IMR-90 (cell line): ENCODE data around the gene S100A2. TPM values are rescaled to one million over a fixed set of nuclear protein-coding genes. Genes with fewer than 3 reads are reported as not detected.

Source experiments
- ATAC-seq: fragments of 200-7000 bp; cut with Tn5 transposase; 2 replicates; pipeline ENCODE4 v1.9.1; 2020; ENCODE audit warnings: low read depth, mild to moderate bottlenecking, moderate library complexity
- BruUV-seq: library from RNA; stranded (reverse); fragments of 400-500 nt; replicated peaks from 2 replicates; lab custom pipeline; 2021; lab: Mats Ljungman, UMichigan
- CTCF ChIA-PET: fragments of 300-600 bp; formaldehyde crosslinking; extraction: SDS; loops from one replicate; lab custom pipeline; 2021; ENCODE audit warnings: antibody characterized with exemption; lab: Yijun Ruan, JAX
- POLR2A ChIA-PET: fragments of 300-600 bp; sonication (Branson Sonifier 250); formaldehyde crosslinking; loops from one replicate; lab custom pipeline; 2022; ENCODE audit warnings: antibody characterized with exemption; ENCODE audit not compliant: unreplicated experiment; lab: Charles Lee
- DNase-seq: peaks from one replicate; pipeline ENCODE4 v3.0.0; 2013
- H2AFZ ChIP-seq: replicated peaks from 2 replicates; pipeline ENCODE3; 2013; ENCODE audit warnings: low read length, mild to moderate bottlenecking; ENCODE audit not compliant: poor library complexity
- H2AK5ac ChIP-seq: 2 replicates; pipeline ENCODE4 v1.6.1; 2013; ENCODE audit warnings: low read depth, low read length, inconsistent platforms
- H2AK9ac ChIP-seq: replicated peaks from 2 replicates; pipeline ENCODE3; 2013; ENCODE audit warnings: mild to moderate bottlenecking, low read depth, low read length, moderate library complexity; ENCODE audit not compliant: poor library complexity
- H2BK120ac ChIP-seq: 2 replicates; pipeline ENCODE4 v1.6.1; 2013; ENCODE audit warnings: low read depth, low read length, inconsistent platforms
- H2BK15ac ChIP-seq: 3 replicates; pipeline ENCODE4 v1.6.1; 2013; ENCODE audit warnings: low read depth, low read length, inconsistent platforms
- H2BK20ac ChIP-seq: 2 replicates; pipeline ENCODE4 v1.6.1; 2013; ENCODE audit warnings: low read depth, mild to moderate bottlenecking, inconsistent platforms, low read length, moderate library complexity
- H2BK5ac ChIP-seq: 2 replicates; pipeline ENCODE4 v1.6.1; 2013; ENCODE audit warnings: mild to moderate bottlenecking, low read depth, low read length, inconsistent platforms; ENCODE audit not compliant: poor library complexity, severe bottlenecking
- H3K14ac ChIP-seq: replicated peaks from 2 replicates; pipeline ENCODE4 v1.6.1; 2013; ENCODE audit warnings: low read depth, low read length, inconsistent platforms
- H3K18ac ChIP-seq: 2 replicates; pipeline ENCODE4 v1.6.1; 2013; ENCODE audit warnings: low read depth, low read length, control low read depth
- H3K23ac ChIP-seq: 2 replicates; pipeline ENCODE4 v1.6.1; 2013; ENCODE audit warnings: low read depth, low read length, inconsistent platforms
- H3K27ac ChIP-seq: 2 replicates; pipeline ENCODE4 v1.5.1; 2013; ENCODE audit warnings: mild to moderate bottlenecking, control low read depth, low read length; ENCODE audit not compliant: insufficient read depth
- H3K27me3 ChIP-seq: 2 replicates; pipeline ENCODE4 v1.6.1; 2013; ENCODE audit warnings: low read length; ENCODE audit not compliant: control insufficient read depth, insufficient read depth
- H3K36me3 ChIP-seq: 2 replicates; pipeline ENCODE4 v1.6.1; 2013; ENCODE audit warnings: low read length, mixed read lengths; ENCODE audit not compliant: control insufficient read depth, insufficient read depth
- H3K4ac ChIP-seq: 2 replicates; pipeline ENCODE4 v1.6.1; 2013; ENCODE audit warnings: low read depth, low read length, inconsistent platforms
- H3K4me1 ChIP-seq: 2 replicates; pipeline ENCODE4 v1.6.1; 2013; ENCODE audit warnings: low read length, mixed read lengths; ENCODE audit not compliant: control insufficient read depth, insufficient read depth
- H3K4me2 ChIP-seq: 2 replicates; pipeline ENCODE4 v1.6.1; 2013; ENCODE audit warnings: low read depth, mild to moderate bottlenecking, control low read depth, low read length, moderate library complexity
- H3K4me3 ChIP-seq: 2 replicates; pipeline ENCODE4 v1.5.1; 2013; ENCODE audit warnings: low read depth, mild to moderate bottlenecking, control low read depth, low read length, moderate library complexity; ENCODE audit not compliant: insufficient read depth
- H3K56ac ChIP-seq: 2 replicates; pipeline ENCODE4 v1.6.1; 2013; ENCODE audit warnings: low read length, inconsistent platforms; ENCODE audit not compliant: insufficient read depth; ENCODE audit errors: extremely low read depth
- H3K79me1 ChIP-seq, 2 experiments: 2 replicates each; pipeline ENCODE4 v1.6.1; 2013; ENCODE audit warnings: low read length in 2 of 2, inconsistent platforms in 1 of 2, low read depth in 1 of 2
- H3K9ac ChIP-seq: 2 replicates; pipeline ENCODE4 v1.6.1; 2013; ENCODE audit warnings: low read depth, low read length, control low read depth
- H3K9me1 ChIP-seq: 2 replicates; pipeline ENCODE4 v1.6.1; 2013; ENCODE audit warnings: low read length, inconsistent platforms; ENCODE audit not compliant: insufficient read depth
- H3K9me3 ChIP-seq: 2 replicates; pipeline ENCODE4 v1.6.1; 2013; ENCODE audit warnings: low read length; ENCODE audit not compliant: control insufficient read depth, insufficient read depth
- H4K20me1 ChIP-seq: 2 replicates; pipeline ENCODE4 v1.6.1; 2013; ENCODE audit warnings: low read length, inconsistent platforms; ENCODE audit not compliant: insufficient read depth
- H4K5ac ChIP-seq: 2 replicates; pipeline ENCODE4 v1.6.1; 2013; ENCODE audit warnings: mild to moderate bottlenecking, low read depth, low read length, control low read depth
- H4K8ac ChIP-seq, 2 experiments: 2 replicates each; pipeline ENCODE4 v1.6.1; 2013; ENCODE audit warnings: low read depth in 2 of 2, low read length in 2 of 2, control low read depth in 1 of 2, inconsistent platforms in 1 of 2
- H4K91ac ChIP-seq: 2 replicates; pipeline ENCODE4 v1.6.1; 2013; ENCODE audit warnings: low read depth, low read length, inconsistent platforms; ENCODE audit not compliant: insufficient read depth
- BHLHE40 ChIP-seq: fragments of 150-350 bp; IDR thresholded peaks from 2 replicates; pipeline ENCODE4 v1.6.1; 2016; ENCODE audit warnings: mild to moderate bottlenecking, low read depth, low read length
- CEBPB ChIP-seq: IDR thresholded peaks from 2 replicates; pipeline ENCODE4 v1.6.1; 2012; ENCODE audit warnings: low read depth, low read length, improper control_type of control experiment
- CHD1 ChIP-seq: IDR thresholded peaks from 2 replicates; pipeline ENCODE4 v1.6.1; 2012; ENCODE audit warnings: low read depth, low read length, improper control_type of control experiment
- MAFK ChIP-seq: IDR thresholded peaks from 2 replicates; pipeline ENCODE4 v1.6.1; 2012; ENCODE audit warnings: low read depth, low read length, improper control_type of control experiment
- MXI1 ChIP-seq: IDR thresholded peaks from 2 replicates; pipeline ENCODE4 v1.6.1; 2012; ENCODE audit warnings: low read depth, mild to moderate bottlenecking, low read length, moderate library complexity, borderline replicate concordance
- NFE2L2 ChIP-seq: fragments of 150-350 bp; IDR thresholded peaks from 2 replicates; pipeline ENCODE4 v1.6.1; 2016; ENCODE audit warnings: low read depth, mild to moderate bottlenecking, low read length
- POLR2A ChIP-seq: IDR thresholded peaks from 2 replicates; pipeline ENCODE4 v1.6.1; 2012; ENCODE audit warnings: mild to moderate bottlenecking, low read depth, low read length
- RCOR1 ChIP-seq: IDR thresholded peaks from 2 replicates; pipeline ENCODE4 v1.6.1; 2012; ENCODE audit warnings: mild to moderate bottlenecking, low read length, improper control_type of control experiment; ENCODE audit not compliant: insufficient replicate concordance
- SMC3 ChIP-seq: fragments of 150-350 bp; IDR thresholded peaks from 2 replicates; pipeline ENCODE4 v1.6.1; 2016; ENCODE audit warnings: low read depth, mild to moderate bottlenecking, antibody characterized with exemption, low read length, moderate library complexity
- WGBS, 2 experiments: methylation state at CpG; one replicate each; pipeline versions ENCODE4 v1.1.5 to v1.1.7; 2013; ENCODE audit warnings: missing lambda C conversion rate in 2 of 2; ENCODE audit not compliant: insufficient read length in 1 of 2; ENCODE audit errors: extremely low coverage in 2 of 2; 5-methylcytosine and 5-hydroxymethylcytosine counted together
- dilution Hi-C: fragments of 300-500 bp; cut with HindIII; formaldehyde crosslinking; loops from one replicate; pipeline ENCODE4 v1.14.3; 2018; ENCODE audit warnings: low sequenced_read_pairs; ENCODE audit not compliant: unreplicated experiment
- in situ Hi-C: fragments of 300-500 bp; cut with MboI; formaldehyde crosslinking; loops from 3 replicates; pipeline ENCODE4 v1.14.3; 2019; ENCODE audit warnings: low sequenced_read_pairs, inconsistent platforms, mixed read lengths
- intact Hi-C: fragments of 100-400 bp; cut with micrococcal nuclease; formaldehyde crosslinking; loops from 2 replicates; pipeline ENCODE4 v1.10.0; 2022
- polyA plus RNA-seq, 3 experiments: library from polyadenylated mRNA; depleted of rRNA; stranded (reverse); fragments of >200 nt; gene quantifications; 2 replicates each; pipeline ENCODE4 v1.2.3, GENCODE V29; 2012; ENCODE audit warnings: low replicate concordance in 1 of 3
- total RNA-seq: library from RNA; depleted of rRNA; stranded (reverse); fragments of >200 nt; gene quantifications from 2 replicates; pipeline ENCODE4 v1.2.3, GENCODE V29; 2012
- TF ChIP-seq, protein P1 (sequence below): fragments of 150-350 bp; IDR thresholded peaks from 2 replicates; pipeline ENCODE4 v1.6.1; 2017; ENCODE audit warnings: mild to moderate bottlenecking, antibody characterized with exemption, low read length, low read depth
- TF ChIP-seq, protein P2 (sequence below): fragments of 150-350 bp; IDR thresholded peaks from 2 replicates; pipeline ENCODE4 v1.6.1; 2016; ENCODE audit warnings: low read depth, mild to moderate bottlenecking, low read length, moderate library complexity, borderline replicate concordance
- TF ChIP-seq, protein P3 (sequence below): conservative IDR thresholded peaks from 2 replicates; pipeline ENCODE4 v1.5.1; 2012; ENCODE audit warnings: mild to moderate bottlenecking, low read depth, low read length, improper control_type of control experiment

The S100A2 gene
- total and polyA plus RNA-seq, 2 of the 4 experiments (the other 2 are of a cell fraction): 3.6 to 7.9 TPM

- Histone ChIP-seq H3K4me2 (no peak overlapping the region), H4K5ac (no peak overlapping the region), H3K27ac (no peak overlapping the region), H2AK5ac (no peak overlapping the region), H2BK120ac (no peak overlapping the region), H3K9me1 (peaks cover 7% of the 10 kb centered on the region; the same call in 1 of the 2 replicates), H3K4ac (no peak overlapping the region), H3K79me1 (peaks cover under 1 to 17% of the 10 kb centered on the region in 2 experiments; a peak in 3 of 4 replicates), H3K14ac (no peak overlapping the region), H3K56ac (no peak overlapping the region), H3K18ac (no peak overlapping the region), H2AFZ (no peak overlapping the region), H4K20me1 (no peaks in the 10 kb centered on the region), H3K9me3 (no peaks in the 10 kb centered on the region), H3K4me3 (no peak overlapping the region), H2BK5ac (no peak overlapping the region), H2BK15ac (no peak overlapping the region), H2BK20ac (no peak overlapping the region), H3K27me3 (no peaks in the 10 kb centered on the region), H4K8ac (no peak overlapping the region), H3K4me1 (peaks cover 1% of the 10 kb centered on the region), H3K9ac (no peak overlapping the region), H3K36me3 (no peaks in the 10 kb centered on the region), H4K91ac (no peak overlapping the region), H3K23ac (no peak overlapping the region), H2AK9ac (no peak overlapping the region)
- intact Hi-C loops: no loop called here
- dilution Hi-C loops: no loop called here
- no CpG with 5 or more reads among the region's 2 CpGs for WGBS, 2 experiments
- TF ChIP-seq MXI1: no peak
- TF ChIP-seq, protein P1, sequence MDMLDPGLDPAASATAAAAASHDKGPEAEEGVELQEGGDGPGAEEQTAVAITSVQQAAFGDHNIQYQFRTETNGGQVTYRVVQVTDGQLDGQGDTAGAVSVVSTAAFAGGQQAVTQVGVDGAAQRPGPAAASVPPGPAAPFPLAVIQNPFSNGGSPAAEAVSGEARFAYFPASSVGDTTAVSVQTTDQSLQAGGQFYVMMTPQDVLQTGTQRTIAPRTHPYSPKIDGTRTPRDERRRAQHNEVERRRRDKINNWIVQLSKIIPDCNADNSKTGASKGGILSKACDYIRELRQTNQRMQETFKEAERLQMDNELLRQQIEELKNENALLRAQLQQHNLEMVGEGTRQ: no peak
- TF ChIP-seq MAFK: no peak
- TF ChIP-seq, protein P2, sequence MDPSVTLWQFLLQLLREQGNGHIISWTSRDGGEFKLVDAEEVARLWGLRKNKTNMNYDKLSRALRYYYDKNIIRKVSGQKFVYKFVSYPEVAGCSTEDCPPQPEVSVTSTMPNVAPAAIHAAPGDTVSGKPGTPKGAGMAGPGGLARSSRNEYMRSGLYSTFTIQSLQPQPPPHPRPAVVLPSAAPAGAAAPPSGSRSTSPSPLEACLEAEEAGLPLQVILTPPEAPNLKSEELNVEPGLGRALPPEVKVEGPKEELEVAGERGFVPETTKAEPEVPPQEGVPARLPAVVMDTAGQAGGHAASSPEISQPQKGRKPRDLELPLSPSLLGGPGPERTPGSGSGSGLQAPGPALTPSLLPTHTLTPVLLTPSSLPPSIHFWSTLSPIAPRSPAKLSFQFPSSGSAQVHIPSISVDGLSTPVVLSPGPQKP: no peak
- TF ChIP-seq BHLHE40: no peak
- TF ChIP-seq, protein P3, sequence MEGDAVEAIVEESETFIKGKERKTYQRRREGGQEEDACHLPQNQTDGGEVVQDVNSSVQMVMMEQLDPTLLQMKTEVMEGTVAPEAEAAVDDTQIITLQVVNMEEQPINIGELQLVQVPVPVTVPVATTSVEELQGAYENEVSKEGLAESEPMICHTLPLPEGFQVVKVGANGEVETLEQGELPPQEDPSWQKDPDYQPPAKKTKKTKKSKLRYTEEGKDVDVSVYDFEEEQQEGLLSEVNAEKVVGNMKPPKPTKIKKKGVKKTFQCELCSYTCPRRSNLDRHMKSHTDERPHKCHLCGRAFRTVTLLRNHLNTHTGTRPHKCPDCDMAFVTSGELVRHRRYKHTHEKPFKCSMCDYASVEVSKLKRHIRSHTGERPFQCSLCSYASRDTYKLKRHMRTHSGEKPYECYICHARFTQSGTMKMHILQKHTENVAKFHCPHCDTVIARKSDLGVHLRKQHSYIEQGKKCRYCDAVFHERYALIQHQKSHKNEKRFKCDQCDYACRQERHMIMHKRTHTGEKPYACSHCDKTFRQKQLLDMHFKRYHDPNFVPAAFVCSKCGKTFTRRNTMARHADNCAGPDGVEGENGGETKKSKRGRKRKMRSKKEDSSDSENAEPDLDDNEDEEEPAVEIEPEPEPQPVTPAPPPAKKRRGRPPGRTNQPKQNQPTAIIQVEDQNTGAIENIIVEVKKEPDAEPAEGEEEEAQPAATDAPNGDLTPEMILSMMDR: no peak
- TF ChIP-seq NFE2L2: no peak
- TF ChIP-seq CEBPB: no peak
- TF ChIP-seq RCOR1: no peak
- TF ChIP-seq CHD1: no peak
- TF ChIP-seq SMC3: no peak
- TF ChIP-seq POLR2A: no peak
- BruUV-seq: no TSS peak
- ATAC-seq (no peak), DNase-seq (no peak)
- in situ Hi-C loops: loop anchor here (10.0 kb wide), 1 partner anchor 45 kb away; no protein-coding TSS in a partner anchor
- CTCF ChIA-PET: interaction anchor here (1.0 kb wide), 1 partner anchor 27 kb away, joined by 3 read pairs; no protein-coding TSS in a partner anchor
- POLR2A ChIA-PET: no interaction called here
These were observed 5.4 kb downstream of the S100A2 start for GRCh38 chr1:153560241-153560640.
